HG02759 (cell line): ENCODE results near the gene NASP.

Experiments
- ATAC-seq: cut with Tn5 transposase; IDR thresholded peaks from one replicate; pipeline ENCODE4 v1.9.1; 2021; ENCODE audit warnings: mild to moderate bottlenecking, moderate library complexity; ENCODE audit not compliant: unreplicated experiment

The NASP gene

GRCh38 chr1:45619149-45619921 is 35.5 kb downstream of the NASP start:
- ATAC-seq: no peak

GRCh38 chr1:45620588-45621500 is 37.0 kb downstream of the NASP start:
- no peak for ATAC-seq

GRCh38 chr1:45621501-45621836 is 37.6 kb downstream of the NASP start:
- no peak for ATAC-seq

DNA sequence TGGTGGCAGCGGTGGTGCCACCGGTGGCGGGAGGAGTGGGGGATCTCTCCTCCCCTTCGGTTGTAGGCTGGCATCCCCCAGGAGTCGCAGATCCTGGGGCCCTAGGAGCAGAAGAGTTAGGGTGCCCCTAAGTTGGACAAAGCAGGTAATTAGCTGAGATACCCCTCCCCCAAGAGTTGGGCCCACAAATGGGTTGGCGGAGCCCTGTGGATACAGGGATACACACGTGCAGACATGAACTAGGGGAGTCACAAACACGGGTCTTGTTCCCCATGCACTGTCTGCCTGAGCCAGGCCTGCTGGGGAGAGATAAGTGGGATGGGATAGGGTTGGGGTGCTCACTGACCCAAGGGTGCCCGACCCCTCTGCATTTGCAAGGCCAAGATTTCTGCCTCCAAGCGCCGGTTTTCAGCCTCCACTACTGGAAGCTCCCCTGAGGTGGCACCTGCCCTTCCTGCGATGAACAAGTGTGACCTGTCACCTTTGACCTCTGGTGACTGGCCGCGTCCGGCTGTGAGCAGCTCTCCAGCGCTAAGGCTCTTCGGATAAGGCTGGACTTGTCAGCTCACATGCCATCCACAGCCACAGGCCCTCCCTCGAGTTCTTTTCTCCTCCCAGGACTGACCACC is 38.2 kb downstream of the NASP start:
- ATAC-seq: no peak

DNA sequence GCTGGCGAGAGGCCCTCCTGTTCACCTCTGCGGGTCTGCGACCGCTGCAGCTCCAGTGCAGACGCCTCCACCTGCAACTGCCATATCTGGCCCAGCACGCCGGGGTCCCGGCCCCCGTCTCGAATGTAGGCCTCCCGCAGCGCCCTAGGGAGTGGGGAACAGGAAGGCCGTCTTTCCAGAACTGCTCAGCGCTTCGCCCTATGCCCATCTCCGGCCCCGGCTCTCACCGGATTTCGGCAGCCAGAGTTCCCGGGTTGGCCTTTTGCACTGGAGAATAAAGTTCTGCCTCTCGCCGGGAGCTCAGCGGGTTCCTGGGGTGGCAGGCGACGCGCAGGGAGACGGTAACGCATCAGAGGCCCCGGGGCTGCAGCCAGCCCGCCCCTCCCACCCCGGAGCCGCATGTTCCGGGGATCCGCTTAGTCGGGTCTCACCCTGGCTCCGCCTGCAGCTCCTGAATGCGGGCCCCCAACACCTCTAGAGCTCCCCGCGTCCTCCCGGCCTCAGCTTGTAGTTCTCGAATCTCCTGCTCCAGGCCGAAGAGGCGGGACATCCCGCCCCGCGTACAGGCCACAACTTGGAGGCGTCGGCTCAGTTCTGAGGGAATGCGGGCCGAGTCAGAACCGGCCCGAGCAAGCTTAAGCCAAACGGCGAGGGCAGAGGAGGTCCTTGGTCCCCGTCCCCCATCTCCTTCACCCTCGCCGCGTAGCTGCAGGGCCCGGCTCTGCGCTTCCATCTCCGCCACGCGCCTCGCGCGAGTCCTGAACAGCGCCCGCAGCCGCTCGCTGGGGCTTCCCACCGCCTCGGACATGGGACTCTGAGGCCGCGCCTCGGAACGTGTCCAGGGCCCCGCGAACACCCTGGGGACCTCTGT is 38.9 kb downstream of the NASP start:
- ATAC-seq: no peak

- ATAC-seq: no peak
Observed at GRCh38 chr1:45623972-45624371, 40.1 kb downstream of the NASP start, which contains the start of gene CCDC17. Gene CCDC17, minus strand, starts transcription at chr1:45624054. Its CDS starts 145 bp downstream, at chr1:45623909.

GRCh38 chr1:45629035-45629434 is 45.2 kb downstream of the NASP start:
- no peak for ATAC-seq

- ATAC-seq: no peak
Observed at GRCh38 chr1:45630429-45630828, 46.6 kb downstream of the NASP start.

- no peak for ATAC-seq
Observed at GRCh38 chr1:45635211-45635610, 51.4 kb downstream of the NASP start.

GRCh38 chr1:45640293-45640692 is 56.5 kb downstream of the NASP start:
- ATAC-seq: no peak

DNA sequence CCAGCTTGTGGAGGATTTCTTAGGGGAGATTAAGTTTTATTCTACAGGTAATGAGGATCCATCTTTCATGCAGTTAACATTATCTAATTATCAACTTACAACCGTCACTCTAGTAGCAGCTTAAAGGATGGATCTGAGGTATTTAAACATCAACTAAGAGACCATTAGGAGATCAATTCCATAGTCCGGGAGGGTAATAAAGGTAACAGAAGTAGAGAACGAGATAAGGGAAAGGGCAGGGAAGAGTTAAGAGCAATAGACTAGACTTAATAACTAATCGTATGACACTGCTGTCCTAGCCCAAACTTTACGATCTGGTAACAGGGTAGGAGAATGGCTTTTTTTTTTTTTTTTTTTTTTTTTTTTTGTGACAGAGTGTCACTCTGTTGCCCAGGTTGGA is 59.5 kb downstream of the NASP start:
- no peak for ATAC-seq

- no peak for ATAC-seq
Observed at GRCh38 chr1:45643978-45644377, 60.1 kb downstream of the NASP start.

- ATAC-seq: no peak
Observed at GRCh38 chr1:45644661-45645060, 60.8 kb downstream of the NASP start.

GRCh38 chr1:45647248-45648021 is 63.6 kb downstream of the NASP start:
- ATAC-seq: no peak

- ATAC-seq: no peak
Observed at GRCh38 chr1:45654540-45655280, 70.9 kb downstream of the NASP start.

- ATAC-seq: no peak
Observed at GRCh38 chr1:45656573-45657226, 72.9 kb downstream of the NASP start.

DNA sequence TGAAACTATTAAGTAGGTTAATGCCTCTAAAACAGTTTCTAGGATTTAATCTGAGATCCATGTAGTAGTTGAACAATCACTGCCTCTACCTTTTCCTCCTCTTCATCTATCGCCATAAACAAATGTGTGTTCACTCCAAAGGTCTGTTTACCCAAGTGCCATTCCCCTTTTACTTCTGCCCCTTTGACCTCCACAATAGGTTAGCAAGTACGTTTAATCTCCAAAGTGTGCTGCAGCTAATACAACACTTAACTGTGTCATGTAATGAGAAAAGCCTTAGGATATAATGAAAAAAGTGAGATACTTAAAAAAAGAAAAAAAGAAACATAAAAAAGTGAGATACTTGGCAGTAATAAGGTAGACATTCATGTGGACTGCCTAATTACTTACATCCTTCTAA is 74.3 kb downstream of the NASP start:
- ATAC-seq: no peak

GRCh38 chr1:45659222-45659621 is 75.4 kb downstream of the NASP start:
- no peak for ATAC-seq

DNA sequence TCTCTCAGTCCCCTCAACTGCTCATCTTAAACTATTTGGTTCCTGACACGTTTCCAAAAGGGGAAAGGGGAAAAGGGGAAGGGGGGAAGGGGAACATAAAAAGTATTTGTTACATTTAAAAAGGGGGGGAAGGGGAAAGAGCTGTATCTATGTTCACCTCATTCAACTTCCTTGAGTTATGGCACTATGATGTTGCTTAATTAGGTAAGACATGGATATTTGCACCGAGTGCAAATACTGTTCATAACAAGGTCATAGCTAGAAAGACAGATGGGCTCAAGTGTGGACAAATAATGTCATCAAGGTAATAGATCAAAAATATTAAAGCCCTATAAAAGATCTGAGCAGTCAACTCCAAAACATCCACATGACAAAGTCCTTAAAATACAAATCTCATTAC is 76.5 kb downstream of the NASP start:
- no peak for ATAC-seq
